IMR-90 (cell line): ENCODE results near the gene FAM163A. TPM values are rescaled to one million over a fixed set of nuclear protein-coding genes. Genes with fewer than 3 reads are reported as not detected.

Source experiments
- ATAC-seq: fragments of 200-7000 bp; cut with Tn5 transposase; 2 replicates; pipeline ENCODE4 v1.9.1; 2020; ENCODE audit warnings: low read depth, mild to moderate bottlenecking, moderate library complexity
- BruUV-seq: library from RNA; stranded (reverse); fragments of 400-500 nt; replicated peaks from 2 replicates; lab custom pipeline; 2021; lab: Mats Ljungman, UMichigan
- CTCF ChIA-PET: fragments of 300-600 bp; formaldehyde crosslinking; extraction: SDS; loops from one replicate; lab custom pipeline; 2021; ENCODE audit warnings: antibody characterized with exemption; lab: Yijun Ruan, JAX
- POLR2A ChIA-PET: fragments of 300-600 bp; sonication (Branson Sonifier 250); formaldehyde crosslinking; loops from one replicate; lab custom pipeline; 2022; ENCODE audit warnings: antibody characterized with exemption; ENCODE audit not compliant: unreplicated experiment; lab: Charles Lee
- DNase-seq: peaks from one replicate; pipeline ENCODE4 v3.0.0; 2013
- H2AFZ ChIP-seq: replicated peaks from 2 replicates; pipeline ENCODE3; 2013; ENCODE audit warnings: low read length, mild to moderate bottlenecking; ENCODE audit not compliant: poor library complexity
- H2AK5ac ChIP-seq: 2 replicates; pipeline ENCODE4 v1.6.1; 2013; ENCODE audit warnings: low read depth, low read length, inconsistent platforms
- H2AK9ac ChIP-seq: replicated peaks from 2 replicates; pipeline ENCODE3; 2013; ENCODE audit warnings: mild to moderate bottlenecking, low read depth, low read length, moderate library complexity; ENCODE audit not compliant: poor library complexity
- H2BK120ac ChIP-seq: 2 replicates; pipeline ENCODE4 v1.6.1; 2013; ENCODE audit warnings: low read depth, low read length, inconsistent platforms
- H2BK15ac ChIP-seq: 3 replicates; pipeline ENCODE4 v1.6.1; 2013; ENCODE audit warnings: low read depth, low read length, inconsistent platforms
- H2BK20ac ChIP-seq: 2 replicates; pipeline ENCODE4 v1.6.1; 2013; ENCODE audit warnings: low read depth, mild to moderate bottlenecking, inconsistent platforms, low read length, moderate library complexity
- H2BK5ac ChIP-seq: 2 replicates; pipeline ENCODE4 v1.6.1; 2013; ENCODE audit warnings: mild to moderate bottlenecking, low read depth, low read length, inconsistent platforms; ENCODE audit not compliant: poor library complexity, severe bottlenecking
- H3K14ac ChIP-seq: replicated peaks from 2 replicates; pipeline ENCODE4 v1.6.1; 2013; ENCODE audit warnings: low read depth, low read length, inconsistent platforms
- H3K18ac ChIP-seq: 2 replicates; pipeline ENCODE4 v1.6.1; 2013; ENCODE audit warnings: low read depth, low read length, control low read depth
- H3K23ac ChIP-seq: 2 replicates; pipeline ENCODE4 v1.6.1; 2013; ENCODE audit warnings: low read depth, low read length, inconsistent platforms
- H3K27ac ChIP-seq: 2 replicates; pipeline ENCODE4 v1.5.1; 2013; ENCODE audit warnings: mild to moderate bottlenecking, control low read depth, low read length; ENCODE audit not compliant: insufficient read depth
- H3K27me3 ChIP-seq: 2 replicates; pipeline ENCODE4 v1.6.1; 2013; ENCODE audit warnings: low read length; ENCODE audit not compliant: control insufficient read depth, insufficient read depth
- H3K36me3 ChIP-seq: 2 replicates; pipeline ENCODE4 v1.6.1; 2013; ENCODE audit warnings: low read length, mixed read lengths; ENCODE audit not compliant: control insufficient read depth, insufficient read depth
- H3K4ac ChIP-seq: 2 replicates; pipeline ENCODE4 v1.6.1; 2013; ENCODE audit warnings: low read depth, low read length, inconsistent platforms
- H3K4me1 ChIP-seq: 2 replicates; pipeline ENCODE4 v1.6.1; 2013; ENCODE audit warnings: low read length, mixed read lengths; ENCODE audit not compliant: control insufficient read depth, insufficient read depth
- H3K4me2 ChIP-seq: 2 replicates; pipeline ENCODE4 v1.6.1; 2013; ENCODE audit warnings: low read depth, mild to moderate bottlenecking, control low read depth, low read length, moderate library complexity
- H3K4me3 ChIP-seq: 2 replicates; pipeline ENCODE4 v1.5.1; 2013; ENCODE audit warnings: low read depth, mild to moderate bottlenecking, control low read depth, low read length, moderate library complexity; ENCODE audit not compliant: insufficient read depth
- H3K56ac ChIP-seq: 2 replicates; pipeline ENCODE4 v1.6.1; 2013; ENCODE audit warnings: low read length, inconsistent platforms; ENCODE audit not compliant: insufficient read depth; ENCODE audit errors: extremely low read depth
- H3K79me1 ChIP-seq, 2 experiments: 2 replicates each; pipeline ENCODE4 v1.6.1; 2013; ENCODE audit warnings: low read length in 2 of 2, inconsistent platforms in 1 of 2, low read depth in 1 of 2
- H3K9ac ChIP-seq: 2 replicates; pipeline ENCODE4 v1.6.1; 2013; ENCODE audit warnings: low read depth, low read length, control low read depth
- H3K9me1 ChIP-seq: 2 replicates; pipeline ENCODE4 v1.6.1; 2013; ENCODE audit warnings: low read length, inconsistent platforms; ENCODE audit not compliant: insufficient read depth
- H3K9me3 ChIP-seq: 2 replicates; pipeline ENCODE4 v1.6.1; 2013; ENCODE audit warnings: low read length; ENCODE audit not compliant: control insufficient read depth, insufficient read depth
- H4K20me1 ChIP-seq: 2 replicates; pipeline ENCODE4 v1.6.1; 2013; ENCODE audit warnings: low read length, inconsistent platforms; ENCODE audit not compliant: insufficient read depth
- H4K5ac ChIP-seq: 2 replicates; pipeline ENCODE4 v1.6.1; 2013; ENCODE audit warnings: mild to moderate bottlenecking, low read depth, low read length, control low read depth
- H4K8ac ChIP-seq, 2 experiments: 2 replicates each; pipeline ENCODE4 v1.6.1; 2013; ENCODE audit warnings: low read depth in 2 of 2, low read length in 2 of 2, control low read depth in 1 of 2, inconsistent platforms in 1 of 2
- H4K91ac ChIP-seq: 2 replicates; pipeline ENCODE4 v1.6.1; 2013; ENCODE audit warnings: low read depth, low read length, inconsistent platforms; ENCODE audit not compliant: insufficient read depth
- BHLHE40 ChIP-seq: fragments of 150-350 bp; IDR thresholded peaks from 2 replicates; pipeline ENCODE4 v1.6.1; 2016; ENCODE audit warnings: mild to moderate bottlenecking, low read depth, low read length
- CEBPB ChIP-seq: IDR thresholded peaks from 2 replicates; pipeline ENCODE4 v1.6.1; 2012; ENCODE audit warnings: low read depth, low read length, improper control_type of control experiment
- CHD1 ChIP-seq: IDR thresholded peaks from 2 replicates; pipeline ENCODE4 v1.6.1; 2012; ENCODE audit warnings: low read depth, low read length, improper control_type of control experiment
- CTCF ChIP-seq: conservative IDR thresholded peaks from 2 replicates; pipeline ENCODE4 v1.5.1; 2012; ENCODE audit warnings: mild to moderate bottlenecking, low read depth, low read length, improper control_type of control experiment
- ELK1 ChIP-seq: fragments of 150-350 bp; IDR thresholded peaks from 2 replicates; pipeline ENCODE4 v1.6.1; 2016; ENCODE audit warnings: low read depth, mild to moderate bottlenecking, low read length, moderate library complexity, borderline replicate concordance
- FOS ChIP-seq: fragments of 150-350 bp; IDR thresholded peaks from 2 replicates; pipeline ENCODE4 v1.6.1; 2016; ENCODE audit warnings: low read depth, low read length
- MAFK ChIP-seq: IDR thresholded peaks from 2 replicates; pipeline ENCODE4 v1.6.1; 2012; ENCODE audit warnings: low read depth, low read length, improper control_type of control experiment
- MAZ ChIP-seq: IDR thresholded peaks from 2 replicates; pipeline ENCODE4 v1.6.1; 2012; ENCODE audit warnings: low read depth, mild to moderate bottlenecking, low read length, improper control_type of control experiment, moderate library complexity, borderline replicate concordance
- MXI1 ChIP-seq: IDR thresholded peaks from 2 replicates; pipeline ENCODE4 v1.6.1; 2012; ENCODE audit warnings: low read depth, mild to moderate bottlenecking, low read length, moderate library complexity, borderline replicate concordance
- NFE2L2 ChIP-seq: fragments of 150-350 bp; IDR thresholded peaks from 2 replicates; pipeline ENCODE4 v1.6.1; 2016; ENCODE audit warnings: low read depth, mild to moderate bottlenecking, low read length
- POLR2A ChIP-seq: IDR thresholded peaks from 2 replicates; pipeline ENCODE4 v1.6.1; 2012; ENCODE audit warnings: mild to moderate bottlenecking, low read depth, low read length
- RAD21 ChIP-seq: IDR thresholded peaks from 2 replicates; pipeline ENCODE4 v1.6.1; 2012; ENCODE audit warnings: low read length, improper control_type of control experiment
- RCOR1 ChIP-seq: IDR thresholded peaks from 2 replicates; pipeline ENCODE4 v1.6.1; 2012; ENCODE audit warnings: mild to moderate bottlenecking, low read length, improper control_type of control experiment; ENCODE audit not compliant: insufficient replicate concordance
- RFX5 ChIP-seq: IDR thresholded peaks from 2 replicates; pipeline ENCODE4 v1.8.0; 2012; ENCODE audit warnings: low read depth, mild to moderate bottlenecking, low read length, moderate library complexity
- SMC3 ChIP-seq: fragments of 150-350 bp; IDR thresholded peaks from 2 replicates; pipeline ENCODE4 v1.6.1; 2016; ENCODE audit warnings: low read depth, mild to moderate bottlenecking, antibody characterized with exemption, low read length, moderate library complexity
- USF2 ChIP-seq: fragments of 150-350 bp; IDR thresholded peaks from 2 replicates; pipeline ENCODE4 v1.6.1; 2017; ENCODE audit warnings: mild to moderate bottlenecking, antibody characterized with exemption, low read length, low read depth
- WGBS, 2 experiments: methylation state at CpG; one replicate each; pipeline versions ENCODE4 v1.1.5 to v1.1.7; 2013; ENCODE audit warnings: missing lambda C conversion rate in 2 of 2; ENCODE audit not compliant: insufficient read length in 1 of 2; ENCODE audit errors: extremely low coverage in 2 of 2; 5-methylcytosine and 5-hydroxymethylcytosine counted together
- dilution Hi-C: fragments of 300-500 bp; cut with HindIII; formaldehyde crosslinking; loops from one replicate; pipeline ENCODE4 v1.14.3; 2018; ENCODE audit warnings: low sequenced_read_pairs; ENCODE audit not compliant: unreplicated experiment
- in situ Hi-C: fragments of 300-500 bp; cut with MboI; formaldehyde crosslinking; loops from 3 replicates; pipeline ENCODE4 v1.14.3; 2019; ENCODE audit warnings: low sequenced_read_pairs, inconsistent platforms, mixed read lengths
- intact Hi-C: fragments of 100-400 bp; cut with micrococcal nuclease; formaldehyde crosslinking; loops from 2 replicates; pipeline ENCODE4 v1.10.0; 2022
- polyA plus RNA-seq, 3 experiments: library from polyadenylated mRNA; depleted of rRNA; stranded (reverse); fragments of >200 nt; gene quantifications; 2 replicates each; pipeline ENCODE4 v1.2.3, GENCODE V29; 2012; ENCODE audit warnings: low replicate concordance in 1 of 3
- total RNA-seq: library from RNA; depleted of rRNA; stranded (reverse); fragments of >200 nt; gene quantifications from 2 replicates; pipeline ENCODE4 v1.2.3, GENCODE V29; 2012

FAM163A gene
- total and polyA plus RNA-seq, 2 of the 4 experiments (the other 2 are of a cell fraction), result not detected

GRCh38 chr1:179800481-179800880 lies 57.4 kb downstream of the FAM163A start:
- no peak overlapping the region for H2BK5ac ChIP-seq
- in situ Hi-C loops, result loop anchor here (25.0 kb wide), 1 partner anchor 563 kb away; the partner anchor contains the start of gene ABL2
- no peak overlapping the region for H3K14ac ChIP-seq
- no peak for ATAC-seq
- CTCF ChIA-PET, result no interaction called here
- H3K36me3 ChIP-seq, result no peaks in the 10 kb centered on the region
- H3K9ac ChIP-seq, result no peak overlapping the region
- H3K79me1 ChIP-seq, result no peaks in the 10 kb centered on the region
- no peak overlapping the region for H2AK5ac ChIP-seq
- H3K23ac ChIP-seq, result no peak overlapping the region
- intact Hi-C loops, result no loop called here
- POLR2A ChIA-PET, result no interaction called here
- no peak overlapping the region for H3K4me3 ChIP-seq
- no TSS peak for BruUV-seq
- no peak overlapping the region for H2BK120ac ChIP-seq
- no peak for TF ChIP-seq MXI1
- TF ChIP-seq POLR2A, result no peak
- TF ChIP-seq RAD21, result no peak
- no peak for TF ChIP-seq RFX5
- no peak for TF ChIP-seq SMC3
- TF ChIP-seq CEBPB, result no peak
- no peak for TF ChIP-seq ELK1
- TF ChIP-seq USF2, result no peak
- TF ChIP-seq CHD1, result no peak
- TF ChIP-seq MAZ, result no peak
- no peak for TF ChIP-seq MAFK
- no peak for TF ChIP-seq BHLHE40
- no peak for TF ChIP-seq NFE2L2
- no peak for TF ChIP-seq CTCF
- TF ChIP-seq RCOR1, result no peak
- TF ChIP-seq FOS, result no peak
- no peak overlapping the region for H3K56ac ChIP-seq
- no peak overlapping the region for H2BK20ac ChIP-seq
- no peak overlapping the region for H4K91ac ChIP-seq
- H3K18ac ChIP-seq, result no peak overlapping the region
- no peak for DNase-seq
- H3K27ac ChIP-seq, result no peak overlapping the region
- H4K20me1 ChIP-seq, result no peaks in the 10 kb centered on the region
- 60% methylated on average over 1 of the region's 4 CpGs; no CpG with 5 or more reads in 1 of the 2 experiments for WGBS, 2 experiments
- H3K9me1 ChIP-seq, result no peaks in the 10 kb centered on the region
- dilution Hi-C loops, result no loop called here
- no peak overlapping the region for H3K4me2 ChIP-seq
- H4K5ac ChIP-seq, result no peak overlapping the region
- H3K4me1 ChIP-seq, result no peaks in the 10 kb centered on the region
- H2AK9ac ChIP-seq, result no peak overlapping the region
- peaks cover 57% of the 10 kb centered on the region for H3K27me3 ChIP-seq
- H4K8ac ChIP-seq, result no peak overlapping the region
- H2BK15ac ChIP-seq, result no peak overlapping the region
- H2AFZ ChIP-seq, result no peak overlapping the region
- no peaks in the 10 kb centered on the region for H3K9me3 ChIP-seq
- no peak overlapping the region for H3K4ac ChIP-seq
